Liver (tissue), 9 donors: ENCODE measurements around the gene PFKFB3. TPM values are rescaled to one million over a fixed set of nuclear protein-coding genes. Genes with fewer than 3 reads are reported as not detected.

Experiments
- DNase-seq: peaks from one replicate; pipeline ENCODE4 v3.0.0-alpha.2; 2017; ENCODE audit warnings: low spot score
- H3K27ac ChIP-seq, 2 donors: one replicate each; pipeline ENCODE4 v1.7.0; 2013; ENCODE audit warnings: inconsistent platforms in 2 of 2, low read length in 2 of 2, control low read depth in 1 of 2, low read depth in 1 of 2, mild to moderate bottlenecking in 1 of 2
- H3K27me3 ChIP-seq, 4 donors: one replicate each; pipeline versions ENCODE4 v1.6.1 to v1.7.0; 2013; ENCODE audit warnings: low read length in 3 of 4, inconsistent platforms in 1 of 4, mild to moderate bottlenecking in 1 of 4, moderate library complexity in 1 of 4; ENCODE audit not compliant: control insufficient read depth in 4 of 4, insufficient read depth in 4 of 4
- H3K36me3 ChIP-seq, 4 donors: one replicate each; pipeline versions ENCODE4 v1.6.1 to v1.7.0; 2013; ENCODE audit warnings: low read length in 3 of 4, mild to moderate bottlenecking in 3 of 4, low read depth in 1 of 4, moderate library complexity in 1 of 4; ENCODE audit not compliant: control insufficient read depth in 4 of 4, insufficient read depth in 3 of 4
- H3K4me1 ChIP-seq, 4 donors: one replicate each; pipeline versions ENCODE4 v1.6.1 to v1.7.0; 2013; ENCODE audit warnings: low read length in 3 of 4, mild to moderate bottlenecking in 3 of 4, moderate library complexity in 1 of 4; ENCODE audit not compliant: control insufficient read depth in 4 of 4, insufficient read depth in 4 of 4
- H3K4me3 ChIP-seq, 3 donors: one replicate each; pipeline versions ENCODE4 v1.6.1 to v1.7.0; 2013; ENCODE audit warnings: low read length in 3 of 3, control low read depth in 1 of 3, low read depth in 1 of 3, mild to moderate bottlenecking in 1 of 3
- H3K9ac ChIP-seq, 2 donors: one replicate each; pipeline ENCODE4 v1.7.0; 2013; ENCODE audit warnings: low read length in 2 of 2, mild to moderate bottlenecking in 2 of 2, moderate library complexity in 2 of 2, control low read depth in 1 of 2, low read depth in 1 of 2
- H3K9me3 ChIP-seq, 4 donors: one replicate each; pipeline versions ENCODE4 v1.6.1 to v1.7.0; 2013; ENCODE audit warnings: low read length in 3 of 4; ENCODE audit not compliant: control insufficient read depth in 4 of 4
- FOXA1 ChIP-seq: IDR thresholded peaks from 2 replicates; pipeline ENCODE4 v1.6.1; 2016; ENCODE audit warnings: antibody characterized with exemption
- FOXA2 ChIP-seq: IDR thresholded peaks from 2 replicates; pipeline ENCODE4 v1.6.1; 2016; ENCODE audit warnings: antibody characterized with exemption
- GABPA ChIP-seq, 2 donors: IDR thresholded peaks in 1 of 2; conservative IDR thresholded peaks in 1 of 2; 2 replicates each; pipeline ENCODE4 v1.6.1; 2016; ENCODE audit warnings: antibody characterized with exemption in 2 of 2, mild to moderate bottlenecking in 1 of 2, moderate library complexity in 1 of 2
- HNF4A ChIP-seq, 2 donors: conservative IDR thresholded peaks; 2 replicates each; pipeline ENCODE4 v1.6.1; 2016; ENCODE audit warnings: antibody characterized with exemption in 2 of 2, mild to moderate bottlenecking in 2 of 2
- HNF4G ChIP-seq: IDR thresholded peaks from 2 replicates; pipeline ENCODE4 v1.6.1; 2016; ENCODE audit warnings: antibody characterized with exemption
- JUND ChIP-seq, 2 donors: IDR thresholded peaks; 2 replicates each; pipeline ENCODE4 v1.6.1; 2016; ENCODE audit warnings: antibody characterized with exemption in 2 of 2
- NR2F2 ChIP-seq: IDR thresholded peaks from 2 replicates; pipeline ENCODE4 v1.6.1; 2016; ENCODE audit warnings: antibody characterized with exemption
- RAD21 ChIP-seq, 2 donors: IDR thresholded peaks; 2 replicates each; pipeline ENCODE4 v1.6.1; 2016; ENCODE audit warnings: antibody characterized with exemption in 2 of 2, mild to moderate bottlenecking in 2 of 2
- RXRA ChIP-seq, 2 donors: IDR thresholded peaks; 2 replicates each; pipeline ENCODE4 v1.6.1; 2017 to 2018; ENCODE audit warnings: antibody characterized with exemption in 2 of 2, mild to moderate bottlenecking in 1 of 2
- SP1 ChIP-seq: IDR thresholded peaks from 2 replicates; pipeline ENCODE4 v1.6.1; 2018; ENCODE audit warnings: antibody characterized with exemption, mild to moderate bottlenecking
- TAF1 ChIP-seq: conservative IDR thresholded peaks from 2 replicates; pipeline ENCODE4 v1.6.1; 2016; ENCODE audit warnings: antibody characterized with exemption, mild to moderate bottlenecking
- YY1 ChIP-seq: IDR thresholded peaks from 2 replicates; pipeline ENCODE4 v1.6.1; 2016; ENCODE audit warnings: antibody characterized with exemption, mild to moderate bottlenecking
- WGBS: extraction: QIAGEN DNeasy Blood & Tissue Kit; methylation state at CpG from one replicate; pipeline ENCODE4 v1.1.7; 2013; 5-methylcytosine and 5-hydroxymethylcytosine counted together
- polyA plus RNA-seq, 2 donors: library from polyadenylated mRNA; stranded (reverse) in 1 of 2; unstranded in 1 of 2; fragments of 200-250 nt in 1 of 2; fragments of >200 nt in 1 of 2; fragmentation: Nextera tagmentation in 1 of 2; extraction: Ambion mirVana in 1 of 2; gene quantifications; one replicate each; pipeline versions ENCODE4 v1.2.1 to v1.2.3, GENCODE V29; 2013 to 2015
- total RNA-seq, 2 donors: library from RNA; depleted of rRNA; stranded (reverse); fragments of >200 nt; gene quantifications; one replicate each; pipeline ENCODE4 v1.2.3, GENCODE V29; 2014
- TF ChIP-seq, protein P1 (sequence below): IDR thresholded peaks from 2 replicates; pipeline ENCODE4 v1.6.1; 2016; ENCODE audit warnings: antibody characterized with exemption, mild to moderate bottlenecking
- TF ChIP-seq, protein P2 (sequence below): fragments of 150-350 bp; IDR thresholded peaks from 2 replicates; pipeline ENCODE4 v1.5.1; 2017; ENCODE audit warnings: improper control_type of control experiment, low read depth, low read length; ENCODE audit not compliant: missing input control
- TF ChIP-seq, protein P3 (sequence below): IDR thresholded peaks from 2 replicates; pipeline ENCODE4 v1.6.1; 2016; ENCODE audit warnings: antibody characterized with exemption
- TF ChIP-seq, protein P4 (sequence below): IDR thresholded peaks from 2 replicates; pipeline ENCODE4 v1.6.1; 2016; ENCODE audit warnings: antibody characterized with exemption
- TF ChIP-seq, protein P5 (sequence below): IDR thresholded peaks from 2 replicates; pipeline ENCODE4 v1.6.1; 2016; ENCODE audit warnings: antibody characterized with exemption
- donor health status: healthy.
- donor health status: healthy.
- donor health status: healthy.
- donor health status: healthy.
- donor health status: healthy.

Gene PFKFB3
- total and polyA plus RNA-seq, 4 donors = 1.6 to 9.1 (median 5.8) TPM

DNA sequence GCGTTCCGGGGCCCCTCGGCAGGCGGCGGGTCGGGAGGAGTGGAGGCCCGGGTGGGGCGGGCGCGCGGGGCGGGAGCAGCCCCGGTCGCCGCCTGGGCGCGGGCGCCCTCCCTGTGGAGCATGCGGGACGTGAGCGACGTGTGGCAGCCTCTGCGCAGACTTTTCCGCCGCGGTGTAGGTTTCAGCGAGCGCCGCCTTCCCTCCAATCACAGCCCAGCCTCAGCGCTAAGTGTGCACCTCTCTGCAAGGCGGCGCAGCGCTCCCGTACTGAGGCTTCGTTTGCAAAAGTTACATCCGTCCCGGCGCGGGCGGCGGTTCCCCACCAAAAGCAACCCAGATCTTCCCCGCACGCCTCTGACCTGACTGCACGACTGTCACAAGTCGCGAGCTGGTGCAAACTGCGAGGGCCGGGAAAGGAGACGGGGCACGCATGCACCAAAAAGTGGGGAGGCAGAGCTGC, 1.2 kb upstream of the PFKFB3 start:
- peak; percentile 57 for DNase-seq
- peaks cover 23 to 57% (median 38%) of the 10 kb centered on the region in 4 donors for H3K4me1 ChIP-seq

DNA sequence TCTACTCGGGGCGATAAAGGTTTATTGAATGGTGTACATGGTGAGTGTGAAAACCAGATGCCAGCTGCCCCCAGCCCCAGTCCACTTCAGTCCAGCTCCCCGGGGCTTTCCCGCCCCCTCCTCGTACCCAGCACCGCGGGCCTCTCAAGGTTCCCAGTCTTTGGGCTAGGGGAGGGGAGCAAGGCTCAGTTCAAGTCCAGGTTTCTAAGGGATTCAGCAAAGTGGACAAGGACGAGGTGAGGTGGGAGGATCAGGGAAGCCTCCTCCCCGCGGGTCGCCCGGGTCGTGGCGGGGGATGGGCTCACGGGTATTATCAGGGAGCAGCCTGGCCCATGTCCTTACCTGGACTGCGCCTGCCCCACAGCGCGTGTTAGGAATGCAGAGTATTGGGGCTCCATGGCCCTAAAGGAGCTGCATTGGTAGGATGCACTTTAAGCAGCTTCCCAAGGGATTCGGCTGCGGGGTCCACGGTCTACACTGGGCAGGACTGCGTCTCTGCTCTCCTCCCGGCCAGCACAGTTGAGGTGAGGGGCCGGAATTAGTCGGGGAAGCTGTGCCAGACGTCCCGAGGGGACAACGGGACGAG, 541 bp upstream of the PFKFB3 start:
- TF ChIP-seq RAD21 (IDR thresholded peaks at IDR 0.05) (no peak), YY1 (no peak), HNF4A (conservative IDR thresholded peaks at IDR 0.05) (no peak), JUND (IDR thresholded peaks at IDR 0.05) (no peak), TAF1 (no peak), HNF4G (no peak), FOXA2 (no peak), RXRA (IDR thresholded peaks at IDR 0.05) (no peak), FOXA1 (no peak), SP1 (no peak), NR2F2 (no peak), GABPA (IDR thresholded peaks at IDR 0.05 in 1 of 2, conservative IDR thresholded peaks at IDR 0.05 in 1 of 2) (no peak)
- TF ChIP-seq, protein P1, sequence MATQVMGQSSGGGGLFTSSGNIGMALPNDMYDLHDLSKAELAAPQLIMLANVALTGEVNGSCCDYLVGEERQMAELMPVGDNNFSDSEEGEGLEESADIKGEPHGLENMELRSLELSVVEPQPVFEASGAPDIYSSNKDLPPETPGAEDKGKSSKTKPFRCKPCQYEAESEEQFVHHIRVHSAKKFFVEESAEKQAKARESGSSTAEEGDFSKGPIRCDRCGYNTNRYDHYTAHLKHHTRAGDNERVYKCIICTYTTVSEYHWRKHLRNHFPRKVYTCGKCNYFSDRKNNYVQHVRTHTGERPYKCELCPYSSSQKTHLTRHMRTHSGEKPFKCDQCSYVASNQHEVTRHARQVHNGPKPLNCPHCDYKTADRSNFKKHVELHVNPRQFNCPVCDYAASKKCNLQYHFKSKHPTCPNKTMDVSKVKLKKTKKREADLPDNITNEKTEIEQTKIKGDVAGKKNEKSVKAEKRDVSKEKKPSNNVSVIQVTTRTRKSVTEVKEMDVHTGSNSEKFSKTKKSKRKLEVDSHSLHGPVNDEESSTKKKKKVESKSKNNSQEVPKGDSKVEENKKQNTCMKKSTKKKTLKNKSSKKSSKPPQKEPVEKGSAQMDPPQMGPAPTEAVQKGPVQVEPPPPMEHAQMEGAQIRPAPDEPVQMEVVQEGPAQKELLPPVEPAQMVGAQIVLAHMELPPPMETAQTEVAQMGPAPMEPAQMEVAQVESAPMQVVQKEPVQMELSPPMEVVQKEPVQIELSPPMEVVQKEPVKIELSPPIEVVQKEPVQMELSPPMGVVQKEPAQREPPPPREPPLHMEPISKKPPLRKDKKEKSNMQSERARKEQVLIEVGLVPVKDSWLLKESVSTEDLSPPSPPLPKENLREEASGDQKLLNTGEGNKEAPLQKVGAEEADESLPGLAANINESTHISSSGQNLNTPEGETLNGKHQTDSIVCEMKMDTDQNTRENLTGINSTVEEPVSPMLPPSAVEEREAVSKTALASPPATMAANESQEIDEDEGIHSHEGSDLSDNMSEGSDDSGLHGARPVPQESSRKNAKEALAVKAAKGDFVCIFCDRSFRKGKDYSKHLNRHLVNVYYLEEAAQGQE = no peak
- TF ChIP-seq, protein P2, sequence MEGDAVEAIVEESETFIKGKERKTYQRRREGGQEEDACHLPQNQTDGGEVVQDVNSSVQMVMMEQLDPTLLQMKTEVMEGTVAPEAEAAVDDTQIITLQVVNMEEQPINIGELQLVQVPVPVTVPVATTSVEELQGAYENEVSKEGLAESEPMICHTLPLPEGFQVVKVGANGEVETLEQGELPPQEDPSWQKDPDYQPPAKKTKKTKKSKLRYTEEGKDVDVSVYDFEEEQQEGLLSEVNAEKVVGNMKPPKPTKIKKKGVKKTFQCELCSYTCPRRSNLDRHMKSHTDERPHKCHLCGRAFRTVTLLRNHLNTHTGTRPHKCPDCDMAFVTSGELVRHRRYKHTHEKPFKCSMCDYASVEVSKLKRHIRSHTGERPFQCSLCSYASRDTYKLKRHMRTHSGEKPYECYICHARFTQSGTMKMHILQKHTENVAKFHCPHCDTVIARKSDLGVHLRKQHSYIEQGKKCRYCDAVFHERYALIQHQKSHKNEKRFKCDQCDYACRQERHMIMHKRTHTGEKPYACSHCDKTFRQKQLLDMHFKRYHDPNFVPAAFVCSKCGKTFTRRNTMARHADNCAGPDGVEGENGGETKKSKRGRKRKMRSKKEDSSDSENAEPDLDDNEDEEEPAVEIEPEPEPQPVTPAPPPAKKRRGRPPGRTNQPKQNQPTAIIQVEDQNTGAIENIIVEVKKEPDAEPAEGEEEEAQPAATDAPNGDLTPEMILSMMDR = no peak
- TF ChIP-seq, protein P3, sequence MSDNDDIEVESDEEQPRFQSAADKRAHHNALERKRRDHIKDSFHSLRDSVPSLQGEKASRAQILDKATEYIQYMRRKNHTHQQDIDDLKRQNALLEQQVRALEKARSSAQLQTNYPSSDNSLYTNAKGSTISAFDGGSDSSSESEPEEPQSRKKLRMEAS = no peak
- TF ChIP-seq, protein P4, sequence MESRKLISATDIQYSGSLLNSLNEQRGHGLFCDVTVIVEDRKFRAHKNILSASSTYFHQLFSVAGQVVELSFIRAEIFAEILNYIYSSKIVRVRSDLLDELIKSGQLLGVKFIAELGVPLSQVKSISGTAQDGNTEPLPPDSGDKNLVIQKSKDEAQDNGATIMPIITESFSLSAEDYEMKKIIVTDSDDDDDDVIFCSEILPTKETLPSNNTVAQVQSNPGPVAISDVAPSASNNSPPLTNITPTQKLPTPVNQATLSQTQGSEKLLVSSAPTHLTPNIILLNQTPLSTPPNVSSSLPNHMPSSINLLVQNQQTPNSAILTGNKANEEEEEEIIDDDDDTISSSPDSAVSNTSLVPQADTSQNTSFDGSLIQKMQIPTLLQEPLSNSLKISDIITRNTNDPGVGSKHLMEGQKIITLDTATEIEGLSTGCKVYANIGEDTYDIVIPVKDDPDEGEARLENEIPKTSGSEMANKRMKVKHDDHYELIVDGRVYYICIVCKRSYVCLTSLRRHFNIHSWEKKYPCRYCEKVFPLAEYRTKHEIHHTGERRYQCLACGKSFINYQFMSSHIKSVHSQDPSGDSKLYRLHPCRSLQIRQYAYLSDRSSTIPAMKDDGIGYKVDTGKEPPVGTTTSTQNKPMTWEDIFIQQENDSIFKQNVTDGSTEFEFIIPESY = no peak
- TF ChIP-seq, protein P5, sequence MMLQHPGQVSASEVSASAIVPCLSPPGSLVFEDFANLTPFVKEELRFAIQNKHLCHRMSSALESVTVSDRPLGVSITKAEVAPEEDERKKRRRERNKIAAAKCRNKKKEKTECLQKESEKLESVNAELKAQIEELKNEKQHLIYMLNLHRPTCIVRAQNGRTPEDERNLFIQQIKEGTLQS = no peak
- H3K36me3 ChIP-seq = no peaks in the 10 kb centered on the region
- no peaks in the 10 kb centered on the region for H3K27me3 ChIP-seq
- 1% methylated on average over 29 of the region's 29 CpGs for WGBS
- peak overlapping the region in 2 of 3 donors; percentile 12 to 59 for H3K4me3 ChIP-seq
- peak overlapping the region; percentile 3 to 5 for H3K9ac ChIP-seq
- DNase-seq = no peak
- H3K9me3 ChIP-seq = no peaks in the 10 kb centered on the region
- peaks cover 23 to 57% (median 38%) of the 10 kb centered on the region in 4 donors for H3K4me1 ChIP-seq
- H3K27ac ChIP-seq = no peak overlapping the region

More for the DNA sequence above, 1.2 kb upstream of the PFKFB3 start:
- peak overlapping the region in 1 of 2 donors; percentile 5 for H3K27ac ChIP-seq
- H3K9me3 ChIP-seq = no peaks in the 10 kb centered on the region
- H3K9ac ChIP-seq = no peak overlapping the region
- H3K27me3 ChIP-seq = no peaks in the 10 kb centered on the region
- H3K4me3 ChIP-seq = peak overlapping the region in 1 of 3 donors; percentile 59
- WGBS = under 1% methylated on average over 50 of the region's 50 CpGs
- TF ChIP-seq RAD21 (IDR thresholded peaks at IDR 0.05) (peak in 1 of 2 donors; percentile 3), HNF4G (no peak)
- H3K36me3 ChIP-seq = no peaks in the 10 kb centered on the region
